Bronchial epithelial cell (primary cell): ENCODE results near the gene TBX4. TPM values are rescaled to one million over a fixed set of nuclear protein-coding genes. Genes with fewer than 3 reads are reported as not detected.
"Not testable (repeated sequence)": the region's sequence is repeated elsewhere in the genome, so short reads cannot be mapped to it uniquely, and the experiment has no call there.

ENCODE experiments used
- DNase-seq: peaks from one replicate; pipeline ENCODE4 v3.0.0-alpha.2; 2010; ENCODE audit warnings: low read depth
- FAIRE-seq: peaks from 2 replicates; lab custom pipeline; 2011; peaks lifted over from hg19 to GRCh38; lab: Jason Lieb, UNC
- H3K27me3 ChIP-seq: 2 replicates; pipeline ENCODE4 v1.5.1; 2011; ENCODE audit warnings: low read length; ENCODE audit not compliant: control insufficient read depth, insufficient read depth
- H3K36me3 ChIP-seq: 2 replicates; pipeline ENCODE4 v1.5.1; 2011; ENCODE audit warnings: low read length; ENCODE audit not compliant: control insufficient read depth, insufficient read depth
- H3K4me3 ChIP-seq: 2 replicates; pipeline ENCODE4 v1.5.1; 2011; ENCODE audit warnings: mild to moderate bottlenecking, low read depth, low read length, control low read depth
- total RNA-seq: library from RNA; depleted of rRNA; stranded (reverse); fragments of >200 nt; gene quantifications from 2 replicates; pipeline ENCODE4 v1.2.1, GENCODE V29; 2014
- TF ChIP-seq, protein P1 (sequence below): IDR thresholded peaks from 2 replicates; pipeline ENCODE4 v1.5.1; 2011; ENCODE audit warnings: mild to moderate bottlenecking, moderate library complexity, low read length, control low read depth, inconsistent platforms; ENCODE audit not compliant: insufficient read depth, severe bottlenecking

The TBX4 gene
- total RNA-seq, 1 donor from 2014 or later: not detected

DNA sequence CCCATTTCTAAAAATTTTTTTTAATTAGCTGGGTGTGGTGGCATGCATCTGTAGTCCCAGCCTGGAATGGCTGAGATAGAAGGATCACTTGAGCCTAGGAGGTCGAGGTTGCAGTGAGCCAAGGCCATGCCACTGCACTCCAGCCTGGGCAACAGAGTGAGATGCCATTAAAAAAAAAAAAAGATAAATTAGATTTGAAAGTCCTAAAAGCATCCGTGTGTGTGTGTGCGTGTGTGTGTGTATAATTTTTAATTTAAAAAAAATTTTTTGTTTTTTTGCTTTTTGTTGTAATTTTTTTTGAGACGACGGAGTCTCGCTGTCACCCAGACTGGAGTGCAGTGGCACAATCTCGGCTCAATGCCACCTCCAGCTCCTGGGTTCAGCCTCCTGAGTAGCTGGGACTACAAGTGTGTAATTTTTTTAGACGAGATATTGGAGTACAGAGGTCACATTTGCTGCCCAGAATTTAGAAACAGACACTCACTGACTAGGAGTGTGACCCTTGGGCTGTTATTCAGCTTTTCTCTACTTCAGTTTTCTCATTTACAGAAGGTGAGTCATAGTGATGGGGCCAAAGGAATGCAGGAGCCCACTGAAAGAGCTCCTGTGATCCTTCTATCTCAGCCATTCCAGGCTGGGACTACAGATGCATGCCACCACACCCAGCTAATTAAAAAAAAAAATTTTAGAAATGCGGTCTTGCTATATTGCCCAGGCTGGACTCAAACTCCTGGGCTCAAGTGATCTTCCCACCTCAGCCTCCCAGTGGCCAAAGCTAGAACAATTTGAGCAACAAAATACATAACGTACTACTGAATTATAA lies 25.5 kb upstream of the TBX4 start:
- Histone ChIP-seq H3K27me3 (peaks cover 2% of the 10 kb centered on the region), H3K36me3 (no peaks in the 10 kb centered on the region), H3K4me3 (no peak overlapping the region)
- FAIRE-seq (no peak), DNase-seq (no peak)
- TF ChIP-seq, protein P1, sequence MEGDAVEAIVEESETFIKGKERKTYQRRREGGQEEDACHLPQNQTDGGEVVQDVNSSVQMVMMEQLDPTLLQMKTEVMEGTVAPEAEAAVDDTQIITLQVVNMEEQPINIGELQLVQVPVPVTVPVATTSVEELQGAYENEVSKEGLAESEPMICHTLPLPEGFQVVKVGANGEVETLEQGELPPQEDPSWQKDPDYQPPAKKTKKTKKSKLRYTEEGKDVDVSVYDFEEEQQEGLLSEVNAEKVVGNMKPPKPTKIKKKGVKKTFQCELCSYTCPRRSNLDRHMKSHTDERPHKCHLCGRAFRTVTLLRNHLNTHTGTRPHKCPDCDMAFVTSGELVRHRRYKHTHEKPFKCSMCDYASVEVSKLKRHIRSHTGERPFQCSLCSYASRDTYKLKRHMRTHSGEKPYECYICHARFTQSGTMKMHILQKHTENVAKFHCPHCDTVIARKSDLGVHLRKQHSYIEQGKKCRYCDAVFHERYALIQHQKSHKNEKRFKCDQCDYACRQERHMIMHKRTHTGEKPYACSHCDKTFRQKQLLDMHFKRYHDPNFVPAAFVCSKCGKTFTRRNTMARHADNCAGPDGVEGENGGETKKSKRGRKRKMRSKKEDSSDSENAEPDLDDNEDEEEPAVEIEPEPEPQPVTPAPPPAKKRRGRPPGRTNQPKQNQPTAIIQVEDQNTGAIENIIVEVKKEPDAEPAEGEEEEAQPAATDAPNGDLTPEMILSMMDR: no peak

DNA sequence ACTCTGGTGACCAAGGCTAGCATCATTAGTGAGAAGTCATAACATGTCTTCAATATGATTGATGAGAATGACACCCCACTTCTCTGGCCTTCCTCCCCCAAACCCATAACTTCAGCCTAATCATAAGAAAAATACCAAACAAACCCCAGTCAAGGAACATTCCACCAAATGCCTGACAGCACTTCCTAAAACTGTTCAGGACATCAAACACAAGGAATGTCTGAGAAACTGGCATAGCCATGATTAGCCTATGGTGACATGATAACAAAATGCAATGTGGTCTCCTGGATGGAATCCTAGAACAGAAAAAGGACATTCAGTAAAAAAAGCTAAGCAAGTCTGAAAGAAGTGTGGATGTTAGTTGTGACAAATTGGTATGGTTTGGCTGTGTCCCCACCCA lies 24.7 kb upstream of the TBX4 start:
- TF ChIP-seq, protein P1: no peak
- Histone ChIP-seq H3K27me3 (peaks cover 2% of the 10 kb centered on the region), H3K36me3 (no peaks in the 10 kb centered on the region), H3K4me3 (no peak overlapping the region)
- FAIRE-seq (no peak), DNase-seq (no peak)

DNA sequence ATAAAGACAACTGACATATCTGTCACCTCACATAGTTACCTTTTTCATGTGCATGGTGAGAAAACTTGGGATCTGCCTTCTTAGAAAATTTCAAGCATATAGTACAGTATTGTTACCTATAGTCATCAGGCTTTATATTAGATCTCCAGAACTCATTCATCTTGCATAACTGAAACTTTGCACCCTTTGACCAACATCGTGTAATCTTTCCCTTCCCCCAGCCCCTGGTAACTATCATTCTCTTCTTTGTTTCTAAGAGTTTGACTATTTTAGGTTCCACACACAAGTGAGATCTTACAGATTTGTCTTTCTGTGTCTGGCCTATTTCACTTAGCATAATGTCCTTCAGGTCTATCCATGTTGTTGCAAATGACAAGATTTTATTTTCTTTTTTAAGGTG lies 22.9 kb upstream of the TBX4 start:
- no peaks in the 10 kb centered on the region for H3K27me3 ChIP-seq
- no peak for DNase-seq
- TF ChIP-seq, protein P1: no peak
- no peaks in the 10 kb centered on the region for H3K36me3 ChIP-seq
- no peak for FAIRE-seq
- H3K4me3 ChIP-seq: no peak overlapping the region

DNA sequence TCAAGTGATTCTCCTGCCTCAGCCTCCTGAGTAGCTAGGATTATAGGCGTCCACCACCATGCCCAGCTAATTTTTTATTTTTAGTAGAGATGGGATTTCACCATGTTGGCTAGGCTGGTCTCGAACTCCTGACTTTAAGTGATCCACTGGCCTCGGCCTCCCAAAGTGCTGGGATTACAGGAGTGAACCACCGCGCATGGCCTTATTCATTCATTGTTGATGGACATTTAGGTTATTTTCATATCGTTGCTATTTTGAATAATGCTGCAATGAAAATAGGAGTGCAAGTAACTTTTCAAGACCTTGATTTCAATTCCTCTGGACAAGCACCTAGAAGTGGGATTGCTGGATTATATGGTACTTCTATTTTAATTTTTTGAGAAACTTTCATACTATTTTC lies 22.4 kb upstream of the TBX4 start:
- not testable (repeated sequence) for H3K27me3 ChIP-seq, DNase-seq, H3K36me3 ChIP-seq, FAIRE-seq, H3K4me3 ChIP-seq

DNA sequence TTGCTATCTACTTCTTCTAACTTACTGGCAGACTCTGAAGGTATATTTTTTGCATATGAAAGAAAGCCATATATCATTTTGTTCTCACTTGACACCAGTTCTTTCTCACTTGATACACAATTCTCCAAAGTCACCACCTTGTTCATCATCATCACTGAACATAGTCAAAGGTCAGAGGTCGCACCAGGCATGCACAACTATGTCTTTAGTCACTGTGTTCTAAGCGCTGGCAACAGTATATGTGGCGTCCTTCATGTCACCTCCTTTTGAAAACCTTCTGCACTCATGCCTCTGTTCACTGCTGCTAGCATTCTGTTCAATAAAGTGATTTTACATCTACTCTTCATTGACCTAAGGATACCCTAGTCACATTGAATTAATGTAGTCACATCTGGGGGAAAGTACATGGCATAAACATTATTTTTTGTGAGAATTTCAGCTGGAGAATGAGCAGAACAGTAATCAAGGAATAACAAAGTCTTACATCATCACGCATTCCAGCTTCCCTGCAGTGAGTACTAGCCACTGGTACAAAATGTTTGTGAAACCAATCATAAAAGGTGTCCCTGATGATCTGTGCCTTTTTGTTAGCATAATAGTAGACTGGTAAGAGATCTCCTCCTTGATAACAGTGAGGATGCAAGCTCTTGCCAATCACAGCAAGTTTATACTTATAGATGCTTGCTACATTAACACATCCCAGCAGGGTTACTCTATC lies 20.5 kb upstream of the TBX4 start:
- H3K36me3 ChIP-seq: no peaks in the 10 kb centered on the region
- TF ChIP-seq, protein P1: no peak
- no peaks in the 10 kb centered on the region for H3K27me3 ChIP-seq
- DNase-seq (no peak), FAIRE-seq (no peak)
- no peak overlapping the region for H3K4me3 ChIP-seq

DNA sequence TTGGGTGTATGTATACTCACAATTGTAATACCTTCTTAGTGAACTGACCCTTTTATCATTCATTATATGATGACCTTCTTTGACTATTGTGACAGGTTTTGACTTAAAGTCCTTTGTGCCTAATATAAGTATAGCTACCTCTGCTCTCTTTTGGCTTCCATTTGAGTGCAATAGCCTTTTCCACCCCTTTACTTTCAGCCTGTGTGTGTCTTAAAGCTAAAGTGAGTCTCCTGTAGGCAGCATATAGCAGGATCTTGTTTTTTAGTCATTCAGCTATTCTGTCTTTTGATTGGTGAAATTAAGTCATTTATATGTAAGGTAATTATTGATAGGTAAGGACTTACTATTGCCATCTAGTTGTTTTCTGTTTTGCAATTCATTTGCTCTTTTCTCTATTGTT lies 15.9 kb upstream of the TBX4 start:
- TF ChIP-seq, protein P1: no peak

More for the DNA sequence above, 15.9 kb upstream of the TBX4 start:
- FAIRE-seq (no peak), DNase-seq (no peak)
- peaks cover 7% of the 10 kb centered on the region for H3K27me3 ChIP-seq
- H3K36me3 ChIP-seq: no peaks in the 10 kb centered on the region
- H3K4me3 ChIP-seq: no peak overlapping the region
